OCI-LY7 (cell line): ENCODE measurements around the gene SELENOS. TPM values are rescaled to one million over a fixed set of nuclear protein-coding genes. Genes with fewer than 3 reads are reported as not detected.

Experiments
- BruUV-seq: library from RNA; stranded (reverse); fragments of 400-500 nt; replicated peaks from 2 replicates; lab custom pipeline; 2021; lab: Mats Ljungman, UMichigan
- CTCF ChIA-PET: fragments of 300-600 bp; sonication (Branson Sonifier 250); formaldehyde crosslinking; loops from one replicate; lab custom pipeline; 2022; ENCODE audit warnings: antibody characterized with exemption; ENCODE audit not compliant: unreplicated experiment; lab: Charles Lee
- POLR2A ChIA-PET: fragments of 300-600 bp; sonication (Branson Sonifier 250); formaldehyde crosslinking; loops from one replicate; lab custom pipeline; 2022; ENCODE audit warnings: antibody characterized with exemption; lab: Charles Lee
- DNase-seq: peaks from one replicate; pipeline ENCODE4 v3.0.0-alpha.2; 2015; ENCODE audit warnings: low spot score
- H2AFZ ChIP-seq: fragments of 200-600 bp; sonication (generic), shearing (Covaris generic); 2 replicates; pipeline ENCODE4 v1.6.1; 2014; ENCODE audit warnings: mild to moderate bottlenecking, antibody characterized with exemption, low read length, moderate library complexity
- H3K27ac ChIP-seq: fragments of 200-600 bp; sonication (generic); 2 replicates; pipeline ENCODE4 v1.5.1; 2014; ENCODE audit warnings: mixed run types, low read depth, mild to moderate bottlenecking, moderate library complexity, low read length, inconsistent platforms; ENCODE audit not compliant: poor library complexity, severe bottlenecking
- H3K36me3 ChIP-seq: fragments of 200-600 bp; sonication (generic); 2 replicates; pipeline ENCODE4 v1.6.1; 2014; ENCODE audit warnings: mild to moderate bottlenecking, antibody characterized with exemption, low read length, moderate library complexity, mixed read lengths; ENCODE audit not compliant: insufficient read depth
- H3K4me1 ChIP-seq: fragments of 200-600 bp; sonication (generic); 2 replicates; pipeline ENCODE4 v1.5.1; 2014; ENCODE audit warnings: mild to moderate bottlenecking, low read length; ENCODE audit not compliant: insufficient read depth, poor library complexity, severe bottlenecking
- H3K4me2 ChIP-seq: fragments of 200-600 bp; sonication (generic); 2 replicates; pipeline ENCODE4 v1.6.1; 2014; ENCODE audit warnings: mild to moderate bottlenecking, low read length
- H3K4me3 ChIP-seq: fragments of 200-600 bp; sonication (generic); 2 replicates; pipeline ENCODE4 v1.5.1; 2014; ENCODE audit warnings: mild to moderate bottlenecking, low read depth, low read length; ENCODE audit not compliant: poor library complexity, severe bottlenecking
- H3K79me2 ChIP-seq: fragments of 200-600 bp; sonication (generic); 2 replicates; pipeline ENCODE4 v1.6.1; 2016; ENCODE audit warnings: low read depth, mild to moderate bottlenecking, low read length, moderate library complexity, mixed read lengths; ENCODE audit not compliant: insufficient read depth
- H3K9me2 ChIP-seq: fragments of 200-600 bp; sonication (generic); 2 replicates; pipeline ENCODE4 v1.6.1; 2016; ENCODE audit warnings: mild to moderate bottlenecking, low read length, mixed read lengths; ENCODE audit not compliant: insufficient read depth
- H3K9me3 ChIP-seq: fragments of 200-600 bp; sonication (generic); 2 replicates; pipeline ENCODE4 v1.6.1; 2014; ENCODE audit warnings: mild to moderate bottlenecking, mixed run types, low read length, mixed read lengths
- H4K20me1 ChIP-seq: fragments of 200-600 bp; sonication (generic); 2 replicates; pipeline ENCODE4 v1.6.1; 2014; ENCODE audit warnings: mild to moderate bottlenecking, antibody characterized with exemption, low read length, moderate library complexity, mixed read lengths; ENCODE audit not compliant: insufficient read depth
- CTCF ChIP-seq: fragments of 200-600 bp; sonication (generic); conservative IDR thresholded peaks from 2 replicates; pipeline ENCODE4 v1.5.1; 2014; ENCODE audit warnings: mild to moderate bottlenecking, antibody characterized with exemption, low read length, moderate library complexity, mixed read lengths
- EZH2phosphoT487 ChIP-seq: fragments of 200-600 bp; sonication (generic); IDR thresholded peaks from 2 replicates; pipeline ENCODE4 v1.6.1; 2018; ENCODE audit warnings: low read depth, borderline replicate concordance, mild to moderate bottlenecking, mixed run types, antibody characterized with exemption, low read length, moderate library complexity, mixed read lengths
- intact Hi-C: fragments of 100-400 bp; cut with micrococcal nuclease; formaldehyde crosslinking; loops from one replicate; pipeline ENCODE4 v1.10.0; 2022; ENCODE audit not compliant: unreplicated experiment
- total RNA-seq, 2 experiments: library from RNA; depleted of rRNA in 1 of 2; stranded (reverse); fragments of >200 nt in 1 of 2; shearing (Covaris generic) in 1 of 2; gene quantifications; 2 replicates each; pipeline ENCODE4 v1.2.3, GENCODE V29; 2014 to 2022

Gene SELENOS
- total RNA-seq, 2 experiments from 2014 or later: 29.1 to 36.1 TPM

- Histone ChIP-seq H4K20me1 (peaks cover 29% of the 10 kb centered on the region), H3K79me2 (peaks cover 49% of the 10 kb centered on the region), H3K4me3 (peak within 1 kb of the TSS; percentile 90), H3K9me3 (peaks cover 6% of the 10 kb centered on the region), H3K4me2 (peak within 1 kb of the TSS; percentile 87), H3K36me3 (peaks cover 46% of the 10 kb centered on the region), H3K9me2 (no peaks in the 10 kb centered on the region), H2AFZ (peak within 1 kb of the TSS; percentile 70), H3K4me1 (peaks cover 27% of the 10 kb centered on the region), H3K27ac (peak within 1 kb of the TSS; percentile 84)
- CTCF ChIA-PET: no interaction called here
- BruUV-seq: no TSS peak
- intact Hi-C loops: loop anchor here (1.0 to 5.0 kb wide), 3 partner anchors 357 to 693 kb away; partner anchors contain the start of genes ASB7, LINS1, TARS3 and TM2D3
- DNase-seq: peak; percentile 96
- TF ChIP-seq EZH2phosphoT487 (no peak), CTCF (no peak)
- POLR2A ChIA-PET: interaction anchor here (0.6 to 2.7 kb wide), 11 partner anchors 9 to 533 kb away, joined by 3 to 12 read pairs (median 4); no protein-coding TSS in a partner anchor
Measured at GRCh38 chr15:101294731-101295606, 17.7 kb upstream of the SELENOS start, which contains the start of gene SNRPA1. TSS of gene SNRPA1 (minus strand) at chr15:101295248. CDS start at chr15:101295178, 70 bp downstream.

- CTCF ChIA-PET: interaction anchor here (0.7 to 1.0 kb wide), 2 partner anchors 8 to 362 kb away, joined by 3 to 4 read pairs; no protein-coding TSS in a partner anchor
- Histone ChIP-seq H2AFZ (no peak overlapping the region), H3K9me2 (no peaks in the 10 kb centered on the region), H3K4me2 (peak overlapping the region; percentile 87), H4K20me1 (peaks cover 34% of the 10 kb centered on the region), H3K9me3 (peaks cover 6% of the 10 kb centered on the region), H3K36me3 (peaks cover 64% of the 10 kb centered on the region), H3K4me3 (peak overlapping the region; percentile 90), H3K27ac (peak overlapping the region; percentile 84), H3K79me2 (peaks cover 67% of the 10 kb centered on the region), H3K4me1 (peaks cover 27% of the 10 kb centered on the region)
- BruUV-seq: TSS peak; percentile 55
- no peak for TF ChIP-seq EZH2phosphoT487
- TF ChIP-seq CTCF: no peak
- POLR2A ChIA-PET: interaction anchor here (0.6 to 2.7 kb wide), 6 partner anchors 9 to 413 kb away, joined by 3 to 12 read pairs (median 4); no protein-coding TSS in a partner anchor
- intact Hi-C loops: loop anchor here (2.0 to 5.0 kb wide), 3 partner anchors 16 to 691 kb away; partner anchors contain the start of genes ASB7, LINS1, SELENOS and TARS3
- DNase-seq: peak; percentile 65
Measured at GRCh38 chr15:101293122-101293521, 15.8 kb upstream of the SELENOS start.
